PC-9 (cell line): ENCODE data around the gene ARHGEF39. TPM values are rescaled to one million over a fixed set of nuclear protein-coding genes. Genes with fewer than 3 reads are reported as not detected.

Experiments used
- BruUV-seq: library from RNA; stranded (reverse); fragments of 400-500 nt; replicated peaks from 2 replicates; lab custom pipeline; 2021; lab: Mats Ljungman, UMichigan
- CTCF ChIA-PET: fragments of 300-600 bp; sonication (Branson Sonifier 250); formaldehyde crosslinking; loops from one replicate; lab custom pipeline; 2022; ENCODE audit warnings: antibody characterized with exemption; lab: Charles Lee
- POLR2A ChIA-PET: fragments of 300-600 bp; sonication (Branson Sonifier 250); formaldehyde crosslinking; loops from one replicate; lab custom pipeline; 2022; ENCODE audit warnings: antibody characterized with exemption; ENCODE audit not compliant: unreplicated experiment; lab: Charles Lee
- DNase-seq, 2 experiments: peaks; one replicate each; pipeline versions ENCODE4 v3.0.0 to v3.0.0-alpha.2; 2015 to 2022; ENCODE audit warnings: mixed read lengths in 1 of 2
- H2AFZ ChIP-seq: fragments of 200-600 bp; sonication (generic); 2 replicates; pipeline ENCODE4 v1.8.1; 2017; ENCODE audit warnings: antibody characterized with exemption
- H3F3A ChIP-seq: fragments of 200-600 bp; sonication (generic); 2 replicates; pipeline ENCODE4 v1.8.1; 2017; ENCODE audit warnings: antibody characterized with exemption, mild to moderate bottlenecking, low read depth; ENCODE audit not compliant: insufficient read depth
- H3K27ac ChIP-seq: fragments of 200-600 bp; sonication (generic); 2 replicates; pipeline ENCODE4 v1.6.1; 2016; ENCODE audit warnings: mixed run types
- H3K27me3 ChIP-seq: fragments of 200-600 bp; sonication (generic); 2 replicates; pipeline ENCODE4 v1.6.1; 2016; ENCODE audit warnings: low read depth, mixed run types; ENCODE audit not compliant: insufficient read depth
- H3K36me3 ChIP-seq: fragments of 200-600 bp; sonication (generic); 2 replicates; pipeline ENCODE4 v1.6.1; 2016; ENCODE audit warnings: low read depth, mixed run types
- H3K4me1 ChIP-seq: fragments of 200-600 bp; sonication (generic); replicated peaks from 2 replicates; pipeline ENCODE4 v1.6.1; 2016; ENCODE audit warnings: mixed run types; ENCODE audit not compliant: insufficient read depth
- H3K4me2 ChIP-seq: fragments of 200-600 bp; sonication (generic); 2 replicates; pipeline ENCODE4 v1.6.1; 2017; ENCODE audit warnings: mixed run types
- H3K4me3 ChIP-seq: fragments of 200-600 bp; sonication (generic); 2 replicates; pipeline ENCODE4 v1.6.1; 2016; ENCODE audit warnings: mixed run types
- H3K79me2 ChIP-seq: fragments of 200-600 bp; sonication (generic); 2 replicates; pipeline ENCODE4 v1.6.1; 2017; ENCODE audit warnings: low read depth, mixed run types
- H3K9me2 ChIP-seq: fragments of 200-600 bp; sonication (generic); 2 replicates; pipeline ENCODE4 v1.8.1; 2017; ENCODE audit warnings: mild to moderate bottlenecking; ENCODE audit not compliant: insufficient read depth
- H3K9me3 ChIP-seq: fragments of 200-600 bp; sonication (generic); 2 replicates; pipeline ENCODE4 v1.8.1; 2016; ENCODE audit warnings: low read depth; ENCODE audit not compliant: insufficient read depth
- H4K20me1 ChIP-seq: fragments of 200-600 bp; sonication (generic); 2 replicates; pipeline ENCODE4 v1.8.1; 2017; ENCODE audit not compliant: insufficient read depth
- CTCF ChIP-seq: fragments of 200-600 bp; sonication (generic); conservative IDR thresholded peaks from 2 replicates; pipeline ENCODE4 v1.6.1; 2017; ENCODE audit warnings: mixed run types, antibody characterized with exemption, mild to moderate bottlenecking, moderate library complexity
- EZH2 ChIP-seq: fragments of 200-600 bp; sonication (generic); IDR thresholded peaks from 2 replicates; pipeline ENCODE4 v1.8.0; 2017; ENCODE audit warnings: antibody characterized with exemption, low read depth
- intact Hi-C: fragments of 100-400 bp; cut with micrococcal nuclease; formaldehyde crosslinking; loops from one replicate; pipeline ENCODE4 v1.10.0; 2022; ENCODE audit not compliant: unreplicated experiment
- total RNA-seq: library from RNA; stranded (reverse); gene quantifications from 2 replicates; pipeline ENCODE4 v1.2.3, GENCODE V29; 2021

ARHGEF39 gene
- total RNA-seq, 1 experiment from 2014 or later, result 15.6 TPM

- BruUV-seq, result no TSS peak
- DNase-seq, result no peak
- intact Hi-C loops, result no loop called here
- CTCF ChIA-PET, result interaction anchor here (0.6 kb wide), 1 partner anchor 12 kb away, joined by 6 read pairs; no protein-coding TSS in a partner anchor
- H3K4me2 ChIP-seq, result no peak overlapping the region
- H3K4me3 ChIP-seq, result no peak overlapping the region
- no peaks in the 10 kb centered on the region for H3K27me3 ChIP-seq
- no peaks in the 10 kb centered on the region for H3K4me1 ChIP-seq
- no peaks in the 10 kb centered on the region for H3K9me2 ChIP-seq
- no peaks in the 10 kb centered on the region for H3K36me3 ChIP-seq
- POLR2A ChIA-PET, result no interaction called here
- H4K20me1 ChIP-seq, result no peaks in the 10 kb centered on the region
- no peaks in the 10 kb centered on the region for H3F3A ChIP-seq
- H3K79me2 ChIP-seq, result no peaks in the 10 kb centered on the region
- no peaks in the 10 kb centered on the region for H3K9me3 ChIP-seq
- no peak overlapping the region for H3K27ac ChIP-seq
- H2AFZ ChIP-seq, result no peak overlapping the region
- TF ChIP-seq CTCF (no peak), EZH2 (no peak)
These were observed 40.4 kb upstream of the ARHGEF39 start for GRCh38 chr9:35705372-35705771.

- no peaks in the 10 kb centered on the region for H3K9me3 ChIP-seq
- H3K79me2 ChIP-seq, result no peaks in the 10 kb centered on the region
- intact Hi-C loops, result no loop called here
- BruUV-seq, result no TSS peak
- no peak for DNase-seq
- no peaks in the 10 kb centered on the region for H3K36me3 ChIP-seq
- no peak overlapping the region for H3K4me2 ChIP-seq
- TF ChIP-seq CTCF (no peak), EZH2 (no peak)
- ChIA-PET POLR2A (no interaction called here), CTCF (no interaction called here)
- H3K27me3 ChIP-seq, result no peaks in the 10 kb centered on the region
- no peaks in the 10 kb centered on the region for H3K4me1 ChIP-seq
- no peaks in the 10 kb centered on the region for H3F3A ChIP-seq
- no peak overlapping the region for H3K27ac ChIP-seq
- no peaks in the 10 kb centered on the region for H3K9me2 ChIP-seq
- no peak overlapping the region for H3K4me3 ChIP-seq
- no peak overlapping the region for H2AFZ ChIP-seq
- no peaks in the 10 kb centered on the region for H4K20me1 ChIP-seq
These were observed 39.1 kb upstream of the ARHGEF39 start for GRCh38 chr9:35703906-35704672.

GRCh38 chr9:35702696-35703095, 37.7 kb upstream of the ARHGEF39 start:
- H3K9me2 ChIP-seq, result no peaks in the 10 kb centered on the region
- H3K4me3 ChIP-seq, result no peak overlapping the region
- H3K9me3 ChIP-seq, result no peaks in the 10 kb centered on the region
- BruUV-seq, result no TSS peak
- no peaks in the 10 kb centered on the region for H3K79me2 ChIP-seq
- ChIA-PET POLR2A (no interaction called here), CTCF (no interaction called here)
- no peaks in the 10 kb centered on the region for H3K27me3 ChIP-seq
- no peaks in the 10 kb centered on the region for H4K20me1 ChIP-seq
- H3K27ac ChIP-seq, result no peak overlapping the region
- H3K4me1 ChIP-seq, result no peaks in the 10 kb centered on the region
- H2AFZ ChIP-seq, result no peak overlapping the region
- no peaks in the 10 kb centered on the region for H3F3A ChIP-seq
- no peaks in the 10 kb centered on the region for H3K36me3 ChIP-seq
- DNase-seq, result no peak
- no peak overlapping the region for H3K4me2 ChIP-seq
- TF ChIP-seq EZH2, result no peak
- no peak for TF ChIP-seq CTCF
- intact Hi-C loops, result no loop called here
